A549 (cell line): ENCODE results near the gene LRRC57.

Experiments used
- CTCF ChIP-seq: fragments of >200 bp; sonication (Bioruptor Twin); formaldehyde crosslinking; IDR thresholded peaks from 3 replicates; pipeline ENCODE4 v1.5.1; 2016
- JUNB ChIP-seq: fragments of >200 bp; sonication (Bioruptor Twin); formaldehyde crosslinking; IDR thresholded peaks from 2 replicates; pipeline ENCODE4 v1.6.1; 2016

DNA sequence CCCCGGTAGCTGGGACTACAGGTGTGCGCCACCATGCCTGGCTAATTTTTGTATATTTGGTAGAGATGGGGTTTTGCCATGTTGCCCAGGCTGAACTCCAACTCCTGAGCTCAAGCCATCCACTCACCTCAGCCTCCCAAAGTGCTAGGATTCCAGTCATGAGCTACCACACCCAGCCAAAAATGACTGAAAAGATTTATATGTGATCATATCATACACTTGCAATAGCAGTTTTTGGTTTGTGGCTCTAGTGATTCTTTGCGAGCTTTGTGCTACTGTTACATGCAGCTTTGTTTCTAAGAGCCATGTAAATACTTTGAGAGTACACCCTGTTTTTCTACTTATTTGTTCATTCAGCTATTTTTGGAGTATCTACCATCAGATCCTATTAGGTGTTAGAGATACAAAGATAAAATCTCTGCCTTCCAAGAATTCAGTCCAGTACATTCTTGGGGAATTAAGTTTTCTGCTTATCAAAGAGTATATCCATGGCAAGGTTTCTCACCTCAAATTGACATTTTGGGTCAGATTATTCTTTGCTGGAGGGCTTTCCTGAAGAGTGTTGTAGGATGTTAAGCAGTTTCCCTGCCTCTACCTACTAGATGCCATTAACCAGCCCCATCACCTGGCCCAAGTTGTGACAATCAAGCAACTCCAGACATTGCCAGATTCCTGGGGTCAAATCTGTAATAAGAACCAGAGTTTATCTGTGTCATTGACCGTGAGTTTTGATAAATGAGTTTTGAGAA, 38.2 kb downstream of the LRRC57 start:
- TF ChIP-seq JUNB (no peak), CTCF (no peak)
